ENCODE measurements around the gene IKZF4. TPM values are rescaled to one million over a fixed set of nuclear protein-coding genes. Genes with fewer than 3 reads are reported as not detected.

Gene IKZF4
- total RNA-seq, 1 donor from 2014 or later, result 6.9 TPM

GRCh38 chr12:56078931-56079722 lies 58.3 kb downstream of the IKZF4 start:
- peaks cover 6% of the 10 kb centered on the region for H3K27me3 Mint-ChIP-seq (ENCODE audit: low read depth, unreplicated experiment)
- peak overlapping the region; percentile 68 for H3K4me3 ChIP-seq (ENCODE audit: insufficient read depth, low read depth, low read length)
- TF ChIP-seq EZH2 (IDR thresholded peaks at IDR 0.05; ENCODE audit: insufficient read depth, low read length) (no peak), CTCF (IDR thresholded peaks at IDR 0.05; ENCODE audit: insufficient read depth, low read depth, low read length) (peak; percentile 58)
- peak overlapping the region; percentile 76 for H3K4me3 Mint-ChIP-seq (ENCODE audit: unreplicated experiment)
- H3K36me3 ChIP-seq (ENCODE audit: insufficient read depth, low read length), result no peaks in the 10 kb centered on the region
- H2AFZ ChIP-seq (ENCODE audit: low read depth, low read length), result peak overlapping the region; percentile 95
- no peaks in the 10 kb centered on the region for H3K9me3 ChIP-seq (ENCODE audit: insufficient read depth, low read depth, low read length)
- DNase-seq (ENCODE audit: low read depth) (peak; percentile 58), FAIRE-seq (no peak)
- no peaks in the 10 kb centered on the region for H4K20me1 ChIP-seq (ENCODE audit: insufficient read depth, low read length)
- peak overlapping the region; percentile 99 for H3K4me2 ChIP-seq (ENCODE audit: low read length)
- H3K9me3 Mint-ChIP-seq (ENCODE audit: unreplicated experiment), result no peaks in the 10 kb centered on the region
- no peaks in the 10 kb centered on the region for H3K79me2 ChIP-seq (ENCODE audit: insufficient read depth, low read length)
- H3K4me1 Mint-ChIP-seq (ENCODE audit: low read depth, unreplicated experiment), result no peaks in the 10 kb centered on the region
- H3K27ac Mint-ChIP-seq (ENCODE audit: unreplicated experiment), result no peak overlapping the region
- H3K36me3 Mint-ChIP-seq (ENCODE audit: low read depth, unreplicated experiment), result peaks cover 2% of the 10 kb centered on the region
- peaks cover 26% of the 10 kb centered on the region for H3K27me3 ChIP-seq (ENCODE audit: insufficient read depth, low read length)
- H3K27ac ChIP-seq (ENCODE audit: low read depth, low read length), result no peak overlapping the region
- peaks cover 6% of the 10 kb centered on the region for H3K4me1 ChIP-seq (ENCODE audit: insufficient read depth, low read length)
- peak overlapping the region; percentile 68 for H3K9ac ChIP-seq (ENCODE audit: low read length)

- no peaks in the 10 kb centered on the region for H3K4me1 Mint-ChIP-seq (ENCODE audit: low read depth, unreplicated experiment)
- H3K27me3 Mint-ChIP-seq (ENCODE audit: low read depth, unreplicated experiment), result peaks cover 6% of the 10 kb centered on the region
- no peaks in the 10 kb centered on the region for H3K9me3 Mint-ChIP-seq (ENCODE audit: unreplicated experiment)
- FAIRE-seq, result no peak
- peak; percentile 40 for TF ChIP-seq EZH2 (IDR thresholded peaks at IDR 0.05; ENCODE audit: insufficient read depth, low read length)
- TF ChIP-seq CTCF (IDR thresholded peaks at IDR 0.05; ENCODE audit: insufficient read depth, low read depth, low read length), result no peak
- Histone ChIP-seq H3K9me3 (ENCODE audit: insufficient read depth, low read depth, low read length) (no peaks in the 10 kb centered on the region), H3K4me1 (ENCODE audit: insufficient read depth, low read length) (peaks cover 6% of the 10 kb centered on the region), H3K36me3 (ENCODE audit: insufficient read depth, low read length) (no peaks in the 10 kb centered on the region), H3K4me2 (ENCODE audit: low read length) (peak within 1 kb of the TSS; percentile 99), H3K9ac (ENCODE audit: low read length) (peak within 1 kb of the TSS; percentile 68), H2AFZ (ENCODE audit: low read depth, low read length) (peak within 1 kb of the TSS; percentile 95), H3K4me3 (ENCODE audit: insufficient read depth, low read depth, low read length) (peak within 1 kb of the TSS; percentile 68), H4K20me1 (ENCODE audit: insufficient read depth, low read length) (no peaks in the 10 kb centered on the region), H3K27me3 (ENCODE audit: insufficient read depth, low read length) (peaks cover 26% of the 10 kb centered on the region), H3K27ac (ENCODE audit: low read depth, low read length) (no peak within 1 kb of the TSS), H3K79me2 (ENCODE audit: insufficient read depth, low read length) (no peaks in the 10 kb centered on the region)
- H3K27ac Mint-ChIP-seq (ENCODE audit: unreplicated experiment), result no peak within 1 kb of the TSS
- H3K4me3 Mint-ChIP-seq (ENCODE audit: unreplicated experiment), result peak within 1 kb of the TSS; percentile 78
- H3K36me3 Mint-ChIP-seq (ENCODE audit: low read depth, unreplicated experiment), result peaks cover 2% of the 10 kb centered on the region
- DNase-seq (ENCODE audit: low read depth), result peak; percentile 81
These were observed 59.1 kb downstream of the IKZF4 start, which contains the start of gene ERBB3 for GRCh38 chr12:56079723-56080555. ERBB3 (plus strand) TSS chr12:56080165; CDS start chr12:56080301, 136 bp downstream.

Data from astrocyte (in vitro differentiated cells and primary cell).